GM19372 (cell line): Measurements from ENCODE around the gene FIS1.
"Not testable (repeated sequence)": the region's sequence is repeated elsewhere in the genome, so short reads cannot be mapped to it uniquely, and the experiment has no call there.

Source experiments
- ATAC-seq: cut with Tn5 transposase; IDR thresholded peaks from one replicate; pipeline ENCODE4 v1.9.1; 2021; ENCODE audit warnings: mild to moderate bottlenecking, low read depth, moderate library complexity; ENCODE audit not compliant: unreplicated experiment

Gene FIS1

GRCh38 chr7:101258243-101258731, 13.4 kb upstream of the FIS1 start:
- ATAC-seq = no peak

- no peak for ATAC-seq
These were observed 10.9 kb upstream of the FIS1 start for GRCh38 chr7:101255796-101256195.

- not testable (repeated sequence) for ATAC-seq
These were observed 8.3 kb upstream of the FIS1 start for GRCh38 chr7:101253199-101253598.

GRCh38 chr7:101251871-101252659, 7.2 kb upstream of the FIS1 start:
- peak; percentile 97 for ATAC-seq

GRCh38 chr7:101250324-101250723, 5.4 kb upstream of the FIS1 start:
- no peak for ATAC-seq

GRCh38 chr7:101248276-101248675, 3.4 kb upstream of the FIS1 start:
- no peak for ATAC-seq

- no peak for ATAC-seq
These were observed 327 bp upstream of the FIS1 start for GRCh38 chr7:101245147-101245668.

GRCh38 chr7:101243646-101244374, 1.1 kb downstream of the FIS1 start:
- ATAC-seq = no peak

- no peak for ATAC-seq
These were observed 3.2 kb downstream of the FIS1 start for GRCh38 chr7:101241443-101242349.

GRCh38 chr7:101241015-101241363, 3.9 kb downstream of the FIS1 start:
- no peak for ATAC-seq

GRCh38 chr7:101240226-101241014, 4.5 kb downstream of the FIS1 start:
- ATAC-seq = no peak

GRCh38 chr7:101239951-101240220, 5.0 kb downstream of the FIS1 start:
- ATAC-seq = no peak

GRCh38 chr7:101239191-101239950, 5.5 kb downstream of the FIS1 start:
- no peak for ATAC-seq

GRCh38 chr7:101238226-101239182, 6.4 kb downstream of the FIS1 start:
- no peak for ATAC-seq

GRCh38 chr7:101237206-101238067, 7.4 kb downstream of the FIS1 start, which contains the start of gene CLDN15:
Gene CLDN15, minus strand, starts transcription at chr7:101237802. Its CDS starts 221 bp downstream, at chr7:101237581.
- ATAC-seq = no peak

- ATAC-seq = no peak
These were observed 8.5 kb downstream of the FIS1 start for GRCh38 chr7:101236292-101236835.

- ATAC-seq = no peak
These were observed 9.4 kb downstream of the FIS1 start for GRCh38 chr7:101235522-101235921.
